GM13976 (cell line): ENCODE measurements around the gene SLC25A14.
"Not testable (repeated sequence)": the region's sequence is repeated elsewhere in the genome, so short reads cannot be mapped to it uniquely, and the experiment has no call there.

Experiments used
- DNase-seq: peaks from one replicate; pipeline ENCODE4 v3.0.0; 2012; ENCODE audit warnings: low spot score
- in situ Hi-C: fragments of 300-500 bp; cut with MboI; formaldehyde crosslinking; loops from one replicate; pipeline ENCODE4 v1.12.0; 2022; ENCODE audit warnings: low sequenced_read_pairs, mixed read lengths, inconsistent platforms; ENCODE audit not compliant: unreplicated experiment
- TF ChIP-seq, protein P1 (sequence below): IDR thresholded peaks from 2 replicates; pipeline ENCODE4 v1.5.1; 2012; ENCODE audit warnings: borderline replicate concordance, mild to moderate bottlenecking; ENCODE audit not compliant: insufficient read depth; ENCODE audit errors: extremely low read depth, missing control alignments, control extremely low read depth

The SLC25A14 gene

DNA sequence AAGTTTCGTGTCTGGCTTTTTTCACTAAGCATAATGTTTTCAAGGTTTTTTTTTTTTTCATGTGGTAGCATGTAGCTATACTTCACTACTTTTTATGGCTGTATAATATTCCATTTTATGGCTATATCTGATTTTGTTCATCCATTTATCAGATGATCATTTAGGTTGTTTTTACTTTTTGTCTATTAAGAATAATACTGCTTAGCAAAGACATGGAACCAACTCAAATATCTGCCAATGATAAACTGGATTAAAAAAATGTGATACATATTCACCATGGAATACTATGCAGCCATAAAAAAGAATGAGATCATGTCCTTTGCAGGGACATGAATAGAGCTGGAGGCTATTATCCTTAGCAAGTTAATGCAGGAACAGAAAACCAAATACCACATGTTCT is 38.3 kb upstream of the SLC25A14 start:
- TF ChIP-seq, protein P1, sequence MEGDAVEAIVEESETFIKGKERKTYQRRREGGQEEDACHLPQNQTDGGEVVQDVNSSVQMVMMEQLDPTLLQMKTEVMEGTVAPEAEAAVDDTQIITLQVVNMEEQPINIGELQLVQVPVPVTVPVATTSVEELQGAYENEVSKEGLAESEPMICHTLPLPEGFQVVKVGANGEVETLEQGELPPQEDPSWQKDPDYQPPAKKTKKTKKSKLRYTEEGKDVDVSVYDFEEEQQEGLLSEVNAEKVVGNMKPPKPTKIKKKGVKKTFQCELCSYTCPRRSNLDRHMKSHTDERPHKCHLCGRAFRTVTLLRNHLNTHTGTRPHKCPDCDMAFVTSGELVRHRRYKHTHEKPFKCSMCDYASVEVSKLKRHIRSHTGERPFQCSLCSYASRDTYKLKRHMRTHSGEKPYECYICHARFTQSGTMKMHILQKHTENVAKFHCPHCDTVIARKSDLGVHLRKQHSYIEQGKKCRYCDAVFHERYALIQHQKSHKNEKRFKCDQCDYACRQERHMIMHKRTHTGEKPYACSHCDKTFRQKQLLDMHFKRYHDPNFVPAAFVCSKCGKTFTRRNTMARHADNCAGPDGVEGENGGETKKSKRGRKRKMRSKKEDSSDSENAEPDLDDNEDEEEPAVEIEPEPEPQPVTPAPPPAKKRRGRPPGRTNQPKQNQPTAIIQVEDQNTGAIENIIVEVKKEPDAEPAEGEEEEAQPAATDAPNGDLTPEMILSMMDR, result no peak
- in situ Hi-C loops, result no loop called here
- DNase-seq, result no peak

DNA sequence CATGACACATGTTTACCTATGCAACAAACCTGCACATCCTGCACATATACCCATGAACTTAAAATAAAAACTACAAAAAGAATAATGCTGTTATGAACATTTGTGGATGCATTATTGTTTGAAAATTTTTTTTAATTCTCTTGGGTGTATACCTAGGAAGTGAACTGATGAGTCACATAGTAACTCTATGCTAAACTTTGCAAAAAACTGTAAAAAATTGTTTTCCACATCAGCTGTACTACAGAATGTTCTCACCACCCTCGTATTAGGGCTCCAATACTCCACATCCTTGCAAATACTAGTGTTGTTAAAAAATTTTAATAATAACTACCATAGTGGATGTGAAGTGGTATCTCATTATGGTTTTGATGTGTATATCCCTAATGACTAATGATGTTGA is 37.7 kb upstream of the SLC25A14 start:
- TF ChIP-seq, protein P1, result no peak
- in situ Hi-C loops, result no loop called here
- DNase-seq, result no peak

DNA sequence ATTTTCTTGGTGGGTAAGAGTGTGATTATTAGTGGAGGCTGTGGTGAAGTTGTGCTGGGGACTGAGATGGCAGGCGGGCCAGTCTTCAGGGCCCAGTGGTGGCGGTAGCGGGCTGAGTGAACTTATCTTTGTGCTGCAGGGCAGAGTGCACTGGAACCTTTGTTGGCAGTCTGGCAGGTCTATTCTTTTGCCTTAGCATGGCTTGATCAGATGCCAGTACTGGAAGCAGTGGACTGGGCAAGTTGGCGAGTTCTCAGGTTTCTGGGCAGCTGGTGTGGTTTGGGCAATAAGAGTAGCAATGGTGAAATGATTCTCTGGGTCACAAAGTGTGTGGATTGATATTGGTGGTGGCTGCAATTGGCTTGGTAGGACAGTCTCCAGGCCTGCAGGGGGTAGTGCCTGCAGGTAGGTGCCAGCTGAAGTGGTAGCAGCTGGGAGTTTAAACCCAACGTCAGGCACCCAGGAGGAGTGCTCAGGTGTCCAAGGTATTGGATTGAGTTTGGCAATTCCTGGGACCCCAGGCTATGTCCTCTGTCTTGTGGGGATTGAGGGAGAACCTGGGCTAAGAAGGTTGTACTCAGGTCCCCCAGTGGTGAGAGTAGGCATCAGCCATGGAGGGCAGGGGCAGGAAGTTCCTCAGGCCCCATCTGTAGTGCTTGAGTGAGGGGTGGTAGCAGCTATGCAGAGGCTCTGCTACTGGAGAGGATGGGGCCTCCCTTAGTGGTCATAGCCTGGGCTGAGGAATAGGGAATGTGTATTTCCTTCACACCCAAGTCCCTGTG is 34.9 kb upstream of the SLC25A14 start:
- TF ChIP-seq, protein P1, result no peak
- no peak for DNase-seq
- in situ Hi-C loops, result no loop called here

DNA sequence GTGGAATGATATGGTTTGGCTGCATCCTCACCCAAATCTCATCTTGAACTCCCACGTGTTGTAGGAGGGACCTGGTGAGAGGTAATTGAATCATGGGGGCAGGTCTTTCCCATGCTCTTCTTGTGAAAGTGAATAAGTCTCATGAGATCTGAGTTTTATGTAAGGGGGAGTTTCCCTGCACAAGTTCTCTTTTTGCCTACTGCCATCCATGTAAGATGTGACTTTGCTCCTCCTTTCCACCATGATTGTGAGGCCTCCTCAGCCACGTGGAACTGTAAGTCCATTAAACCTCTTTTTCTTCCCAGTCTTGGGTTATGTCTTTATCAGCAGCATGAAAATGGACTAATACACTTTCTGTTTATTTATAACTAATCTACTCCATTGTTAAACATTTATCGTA is 19.8 kb upstream of the SLC25A14 start:
- in situ Hi-C loops, DNase-seq: not testable (repeated sequence)

DNA sequence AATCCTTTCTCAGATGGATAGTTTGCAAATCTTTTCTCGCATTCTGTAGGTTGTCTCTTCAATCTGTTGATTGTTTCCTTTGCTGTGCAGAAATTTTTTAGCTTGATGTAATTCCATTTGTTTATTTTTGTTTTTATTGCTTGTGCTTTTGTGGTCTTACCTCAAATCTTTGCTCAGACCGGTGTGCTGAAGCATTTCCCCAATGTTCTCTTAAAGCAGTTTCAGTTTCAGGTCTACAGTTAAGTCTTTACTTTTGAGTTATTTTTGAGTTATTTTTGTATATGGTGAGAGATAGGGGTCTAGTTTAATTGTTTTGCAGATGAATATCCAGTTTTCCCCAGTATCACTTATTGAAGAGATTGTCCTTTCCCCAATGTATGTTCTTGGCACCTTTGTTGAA is 18.2 kb upstream of the SLC25A14 start:
- DNase-seq, result peak; percentile 16
- in situ Hi-C loops, result no loop called here
- TF ChIP-seq, protein P1, result no peak

DNA sequence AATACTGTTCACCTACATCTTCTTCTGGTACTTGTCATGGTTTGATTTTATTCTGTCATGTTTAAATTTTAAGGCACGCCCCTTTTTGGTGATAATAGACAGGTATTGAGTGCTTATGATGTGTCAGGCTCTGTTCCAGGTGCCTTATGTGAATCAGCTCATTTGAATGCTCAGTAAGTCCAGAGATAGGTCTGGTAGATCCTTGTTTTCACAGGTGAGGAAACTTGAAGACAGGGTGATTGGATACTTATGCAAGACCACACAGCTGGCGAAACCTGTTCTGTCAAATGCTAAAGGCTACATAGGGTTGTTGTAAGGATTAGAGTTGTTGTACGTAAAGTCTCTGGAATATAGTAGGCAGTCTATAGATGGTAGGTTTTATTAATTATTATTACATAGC is 9.6 kb upstream of the SLC25A14 start:
- no peak for DNase-seq
- in situ Hi-C loops, result loop anchor here (25.0 kb wide), 1 partner anchor 582 kb away; the partner anchor contains the start of gene ENOX2

DNA sequence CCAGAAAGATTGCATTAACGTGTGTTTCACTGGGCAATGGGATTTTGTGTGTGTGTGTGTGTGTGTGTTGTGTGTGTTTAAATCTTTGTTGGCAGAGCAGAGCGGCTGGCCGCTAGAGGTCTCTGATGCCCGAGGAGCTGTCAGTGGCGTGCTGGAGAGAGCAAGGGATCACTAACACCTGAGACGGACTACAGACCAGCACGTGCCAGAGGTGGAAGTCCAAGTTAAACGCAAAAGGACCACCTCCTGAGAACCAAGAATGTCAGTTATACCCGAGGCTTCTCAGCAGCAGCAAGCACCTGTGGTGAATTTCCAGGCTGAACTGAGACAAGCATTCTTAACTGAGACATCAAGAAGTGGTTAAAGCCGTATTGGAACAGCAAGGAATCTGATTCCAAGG is 9.0 kb upstream of the SLC25A14 start:
- TF ChIP-seq, protein P1, result peak; percentile 59
- DNase-seq, result peak; percentile 49
- in situ Hi-C loops, result loop anchor here (25.0 kb wide), 1 partner anchor 582 kb away; the partner anchor contains the start of gene ENOX2

More for the DNA sequence above, 9.6 kb upstream of the SLC25A14 start:
- TF ChIP-seq, protein P1, result no peak
